GM18505 (cell line): ENCODE results near the gene ITSN1.
"Not testable (repeated sequence)": the region's sequence is repeated elsewhere in the genome, so short reads cannot be mapped to it uniquely, and the experiment has no call there.

Experiments used
- ATAC-seq: cut with Tn5 transposase; IDR thresholded peaks from one replicate; pipeline ENCODE4 v1.9.1; 2021; ENCODE audit not compliant: unreplicated experiment
- POLR2A ChIP-seq: IDR thresholded peaks from 4 replicates; pipeline ENCODE4 v1.6.1; 2011; ENCODE audit warnings: borderline replicate concordance; ENCODE audit not compliant: insufficient read depth, insufficient read length; ENCODE audit errors: extremely low read depth

The ITSN1 gene

DNA sequence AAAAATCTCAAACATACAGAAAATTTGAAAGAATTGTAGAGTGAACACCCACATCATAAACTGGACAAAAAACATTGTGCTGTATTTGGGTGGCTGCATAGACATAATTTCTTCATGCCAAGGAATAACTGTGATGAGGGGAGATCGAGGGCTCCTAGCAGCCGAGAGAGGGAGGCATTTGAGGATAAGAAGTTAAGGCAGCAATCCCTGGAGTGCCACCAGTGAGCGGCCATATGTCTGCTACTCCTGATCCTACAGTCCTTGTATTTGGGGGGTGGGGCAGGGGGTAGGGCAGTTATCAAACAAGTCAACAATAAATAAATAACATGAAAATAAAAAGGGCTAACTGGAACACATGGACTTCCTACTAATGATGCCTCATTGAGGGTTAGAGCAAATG is 218.8 kb downstream of the ITSN1 start:
- no peak for ATAC-seq
- TF ChIP-seq POLR2A: no peak

DNA sequence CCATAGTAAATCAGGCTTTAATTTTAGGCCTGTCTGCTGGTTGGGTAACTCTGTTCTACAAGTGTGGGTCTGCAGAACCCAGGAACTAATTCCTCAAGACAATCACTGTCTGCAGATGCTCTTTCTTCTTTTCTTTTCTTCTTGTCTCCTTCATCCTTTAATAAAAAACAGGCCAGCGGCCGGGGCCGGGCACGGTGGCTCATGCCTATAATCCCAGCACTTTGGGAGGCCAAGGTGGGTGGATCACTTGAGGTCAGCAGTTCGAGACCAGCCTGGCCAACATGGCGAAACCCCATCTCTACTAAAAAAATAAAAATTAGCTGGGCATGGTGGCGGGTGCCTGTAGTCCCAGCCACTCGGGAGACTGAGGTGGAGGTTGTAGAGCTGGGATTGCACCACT is 220.9 kb downstream of the ITSN1 start:
- not testable (repeated sequence) for ATAC-seq

DNA sequence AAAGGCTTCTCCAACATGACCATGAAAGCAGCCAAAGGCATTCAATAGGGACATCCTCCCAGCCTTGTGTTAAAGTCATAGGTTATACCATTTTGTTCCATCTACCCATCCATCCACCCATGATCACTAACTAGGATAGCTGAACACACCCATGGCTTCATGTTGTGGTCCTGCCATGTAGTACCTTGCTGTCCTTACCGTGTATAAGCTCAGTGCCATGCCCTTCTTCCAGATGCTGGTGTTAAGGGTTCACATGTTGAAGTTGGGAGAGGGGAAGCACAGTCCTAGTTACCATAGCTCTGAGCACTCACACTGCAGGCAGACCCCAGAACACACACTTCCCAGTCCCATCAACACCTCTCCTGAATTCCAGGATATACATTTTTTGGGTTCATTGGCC is 221.8 kb downstream of the ITSN1 start:
- TF ChIP-seq POLR2A: no peak
- ATAC-seq: no peak

DNA sequence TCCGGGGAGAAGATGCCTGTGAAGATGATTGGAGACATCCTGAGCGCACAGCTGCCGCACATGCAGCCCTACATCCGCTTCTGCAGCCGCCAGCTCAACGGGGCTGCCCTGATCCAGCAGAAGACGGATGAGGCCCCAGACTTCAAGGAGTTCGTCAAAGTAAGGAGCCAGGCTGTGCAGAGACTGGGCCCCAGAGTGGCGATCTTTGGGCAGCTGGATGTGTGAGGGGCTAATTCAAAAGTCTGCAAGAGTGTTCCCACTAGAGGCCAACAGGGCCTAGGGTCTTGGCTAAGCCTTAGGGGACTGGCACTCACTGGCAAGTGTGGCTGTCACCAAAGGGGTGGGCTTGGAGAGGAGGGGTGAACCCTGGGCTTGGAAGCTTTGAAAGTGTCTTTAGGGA is 222.9 kb downstream of the ITSN1 start:
- TF ChIP-seq POLR2A: no peak
- ATAC-seq: no peak

DNA sequence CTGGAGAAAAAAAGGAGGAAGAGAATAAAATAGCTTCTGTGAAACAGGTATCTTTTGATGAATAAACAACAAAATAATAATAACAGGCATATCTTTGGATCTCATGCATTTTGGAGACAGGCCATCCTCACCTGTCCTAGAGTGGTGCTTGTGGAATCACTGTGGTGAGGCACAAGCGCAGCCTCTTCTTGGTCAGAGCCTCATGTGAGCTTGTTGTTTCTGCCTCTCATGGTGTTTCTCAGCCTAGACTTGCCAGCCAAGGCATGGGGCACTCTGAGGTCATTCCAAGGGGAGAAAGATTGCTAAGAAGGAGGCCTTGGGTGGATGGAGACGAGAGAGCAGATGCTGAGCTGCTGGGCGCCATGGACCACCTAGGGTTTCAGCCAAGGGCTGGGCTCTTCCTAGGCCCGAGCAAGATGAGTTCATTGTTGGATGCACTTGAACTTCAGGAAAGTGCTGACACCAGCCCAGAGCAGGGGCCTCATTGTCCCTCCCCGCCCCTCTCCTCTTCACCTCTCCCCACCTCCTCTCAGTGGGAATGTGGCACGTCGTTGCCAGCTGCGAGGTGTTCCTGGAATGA is 223.8 kb downstream of the ITSN1 start:
- ATAC-seq: no peak
- TF ChIP-seq POLR2A: no peak

DNA sequence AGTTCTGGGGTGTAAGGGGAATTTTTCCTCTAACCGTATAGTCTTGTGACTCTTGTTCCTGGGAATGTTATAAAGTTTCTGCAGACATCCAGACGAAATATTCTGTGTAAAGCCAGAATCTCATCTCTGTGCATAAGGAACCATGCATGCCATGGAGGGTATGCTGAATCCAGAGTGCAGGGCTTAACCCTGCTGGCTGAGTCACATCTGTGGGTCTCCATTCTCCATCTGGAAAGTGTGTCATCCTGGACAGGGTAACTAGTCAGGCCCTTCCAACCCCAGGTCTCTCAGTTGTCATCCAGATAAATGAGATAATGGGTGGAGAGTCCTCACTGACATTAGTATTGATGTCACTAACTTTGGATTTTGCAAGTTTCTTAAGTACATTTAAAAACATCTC is 224.5 kb downstream of the ITSN1 start:
- no peak for TF ChIP-seq POLR2A
- no peak for ATAC-seq

DNA sequence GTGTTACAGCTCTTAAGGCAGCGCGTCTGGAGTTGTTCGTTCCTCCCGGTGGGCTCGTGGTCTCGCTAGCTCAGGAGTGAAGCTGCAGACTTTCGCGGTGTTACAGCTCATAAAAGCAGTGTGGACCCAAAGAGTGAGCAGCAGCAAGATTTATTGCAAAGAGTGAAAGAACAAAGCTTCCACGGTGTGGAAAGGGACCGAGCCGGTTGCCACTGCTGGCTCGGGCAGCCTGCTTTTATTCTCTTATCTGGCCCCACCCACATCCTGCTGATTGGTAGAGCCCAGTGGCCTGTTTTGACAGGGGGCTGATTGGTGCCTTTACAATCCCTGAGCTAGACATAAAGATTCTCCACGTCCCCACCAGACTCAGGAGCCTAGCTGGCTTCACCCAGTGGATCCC is 225.6 kb downstream of the ITSN1 start:
- not testable (repeated sequence) for ATAC-seq

DNA sequence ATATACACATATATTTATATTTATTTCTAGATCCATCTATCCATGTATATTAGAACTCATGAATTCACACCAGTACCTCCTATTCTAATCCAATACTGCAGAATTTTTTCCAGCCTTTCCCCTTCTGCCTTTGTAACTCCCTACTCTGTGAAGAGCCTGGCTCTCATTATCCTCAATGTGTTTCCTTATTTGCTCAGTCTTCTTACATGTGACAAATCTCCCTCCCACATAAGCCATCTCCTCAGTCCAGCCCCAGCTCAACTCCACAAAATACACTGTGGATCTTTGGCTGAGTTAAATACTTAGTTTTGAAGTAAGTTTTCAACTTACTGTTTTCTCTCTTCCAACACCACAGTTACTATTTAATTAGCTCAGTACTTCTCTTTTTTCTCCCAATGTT is 227.6 kb downstream of the ITSN1 start:
- no peak for TF ChIP-seq POLR2A
- ATAC-seq: no peak

DNA sequence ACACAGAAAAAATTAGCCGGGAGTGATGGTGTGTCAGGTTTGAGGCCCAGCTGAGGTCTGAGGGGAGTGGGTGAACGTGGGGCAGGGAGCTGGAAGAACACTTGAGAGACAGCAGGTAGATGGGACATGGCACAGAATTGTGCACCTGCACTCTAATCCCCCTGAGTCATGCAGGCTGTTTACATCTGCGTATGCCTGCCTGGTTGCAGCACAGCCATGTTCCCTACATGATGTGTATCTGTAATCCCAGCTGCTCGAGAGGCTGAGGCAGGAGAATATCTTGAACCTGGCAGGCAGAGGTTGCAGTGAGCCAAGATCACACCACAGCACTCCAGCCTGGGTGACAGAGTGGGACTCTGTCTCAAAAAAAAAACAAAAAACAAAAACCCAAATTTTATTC is 228.5 kb downstream of the ITSN1 start:
- ATAC-seq: no peak
- no peak for TF ChIP-seq POLR2A

DNA sequence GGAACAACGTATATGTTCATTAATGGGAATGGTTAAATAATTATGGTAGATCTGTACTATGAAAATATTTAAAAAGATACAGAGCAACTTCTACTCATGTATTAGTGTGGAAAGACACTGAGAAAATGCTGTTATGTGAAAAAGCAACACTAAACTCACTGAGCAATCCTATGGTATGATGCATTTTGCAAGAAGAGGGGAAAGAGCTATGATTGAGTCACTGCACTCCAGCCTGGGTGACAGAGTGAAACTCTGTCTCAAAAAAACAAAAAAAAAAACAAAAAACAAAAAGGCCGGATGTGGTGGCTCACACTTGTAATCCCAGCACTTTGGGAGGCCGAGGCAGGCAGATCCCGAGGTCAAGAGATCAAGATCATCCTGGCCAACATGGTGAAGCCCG is 228.9 kb downstream of the ITSN1 start:
- ATAC-seq: no peak
- TF ChIP-seq POLR2A: no peak

DNA sequence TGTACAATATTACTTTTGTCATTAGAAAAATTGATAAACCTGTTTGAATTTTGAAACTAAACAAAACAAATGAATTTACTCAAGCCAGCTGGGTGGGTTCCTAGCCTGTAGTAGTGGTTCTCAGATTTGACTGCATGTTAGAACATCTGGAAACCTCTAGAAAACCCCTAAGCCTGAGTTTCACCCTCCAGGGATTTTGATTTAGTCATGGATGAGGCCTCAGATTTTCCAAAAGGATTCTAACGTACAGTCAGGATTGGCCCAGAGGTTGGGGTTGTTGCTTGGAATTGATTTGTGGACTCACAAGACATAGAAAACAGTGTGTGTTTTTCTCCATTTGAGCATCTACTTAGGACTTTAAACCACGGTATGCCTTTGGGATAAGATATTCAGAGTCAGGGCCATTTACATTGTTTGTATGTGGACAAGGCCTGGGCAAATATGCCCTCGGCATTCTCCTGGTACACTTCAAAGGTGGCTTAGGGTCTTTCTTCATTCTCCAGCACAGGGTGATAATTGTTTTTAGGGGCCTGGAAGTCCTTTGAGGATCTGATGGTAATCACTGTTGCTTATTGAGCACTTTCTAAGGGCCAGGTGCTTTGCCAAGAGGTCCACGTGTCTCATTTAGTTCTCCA is 230.7 kb downstream of the ITSN1 start:
- TF ChIP-seq POLR2A: no peak
- ATAC-seq: no peak

DNA sequence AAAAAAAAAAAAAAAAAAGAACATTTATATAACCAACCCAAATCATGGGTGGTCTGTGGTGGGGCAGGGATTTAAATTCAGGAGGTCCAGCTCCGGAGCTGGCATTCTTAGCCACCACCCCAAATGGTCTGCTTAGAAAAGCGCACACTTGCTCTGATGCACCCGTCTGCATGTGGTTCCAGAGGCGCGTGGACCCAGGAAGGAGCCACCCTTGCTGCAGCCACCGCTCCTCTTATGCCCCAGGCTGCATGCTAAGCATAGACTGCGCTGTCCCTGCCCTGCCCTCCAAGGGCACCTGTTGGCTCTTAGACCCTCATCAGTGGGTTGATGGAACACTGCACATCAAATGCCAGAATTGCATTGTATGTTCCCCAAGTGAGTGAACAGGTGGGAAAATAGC is 231.9 kb downstream of the ITSN1 start:
- ATAC-seq: no peak
- TF ChIP-seq POLR2A: no peak

DNA sequence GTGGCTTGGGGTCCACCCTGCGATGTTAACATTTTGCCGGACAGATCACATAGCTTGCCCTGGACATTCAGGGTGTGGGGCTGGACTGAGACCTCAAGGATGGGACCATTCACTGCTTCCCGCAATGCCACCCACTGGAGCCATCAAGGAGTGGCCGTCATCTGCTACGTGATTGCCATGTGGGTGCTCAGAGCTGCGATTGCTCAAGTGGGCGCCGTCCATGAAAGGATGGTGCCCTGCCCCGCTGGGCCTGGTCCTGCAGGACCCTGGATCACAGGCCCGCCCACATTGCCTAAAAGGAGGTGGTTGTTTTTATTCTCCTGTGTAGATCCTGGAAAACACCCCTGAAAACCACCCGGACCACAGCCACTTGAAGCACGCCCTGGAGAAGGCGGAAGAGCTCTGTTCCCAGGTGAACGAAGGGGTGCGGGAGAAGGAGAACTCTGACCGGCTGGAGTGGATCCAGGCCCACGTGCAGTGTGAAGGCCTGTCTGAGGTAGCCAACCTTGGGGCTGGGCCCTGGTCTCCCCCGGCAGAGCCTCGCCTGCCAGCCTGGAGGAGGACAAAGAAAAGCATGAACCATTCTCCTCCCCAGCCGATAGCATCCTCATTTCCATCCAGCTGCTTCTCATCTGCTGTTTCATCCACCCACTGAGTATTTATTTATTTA is 232.9 kb downstream of the ITSN1 start:
- no peak for TF ChIP-seq POLR2A
- no peak for ATAC-seq

DNA sequence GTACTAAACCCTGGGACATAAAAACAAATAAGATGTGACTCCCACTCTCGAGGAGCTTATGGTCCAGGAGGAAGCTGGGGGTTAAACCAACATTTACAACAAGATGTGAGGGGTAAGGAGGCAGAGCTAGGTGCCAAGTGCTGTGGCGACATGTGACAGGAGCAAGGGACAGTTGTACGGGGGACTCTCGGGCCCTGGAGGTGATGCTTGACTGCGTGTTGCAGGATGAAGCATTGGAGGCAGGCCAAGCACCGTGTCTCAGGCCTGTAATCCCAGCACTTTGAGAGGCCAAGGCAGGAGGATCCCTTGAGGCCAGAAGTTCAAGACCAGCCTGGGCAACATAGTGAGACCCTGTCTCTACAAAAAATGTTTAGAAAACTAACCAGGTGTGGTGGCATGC is 236.5 kb downstream of the ITSN1 start:
- ATAC-seq: no peak
- no peak for TF ChIP-seq POLR2A
